ENCODE measurements around the gene DCANP1.

- TF ChIP-seq USF1 (IDR thresholded peaks at IDR 0.05; ENCODE audit: borderline replicate concordance, extremely low read length, insufficient read depth, low read depth, low read length) (no peak), EP300 (IDR thresholded peaks at IDR 0.05; ENCODE audit: borderline replicate concordance in 1 of 2, control insufficient read depth in 1 of 2, low read depth in 2 of 2, low read length in 2 of 2) (no peak), SMC3 (IDR thresholded peaks at IDR 0.05; ENCODE audit: borderline replicate concordance, low read length) (no peak), TCF7 (IDR thresholded peaks at IDR 0.05; ENCODE audit: borderline replicate concordance) (no peak), CTCF (IDR thresholded peaks at IDR 0.05 in 2 of 3, conservative IDR thresholded peaks at IDR 0.05 in 1 of 3; ENCODE audit: control insufficient read depth in 2 of 3, extremely low read depth in 1 of 3, insufficient read depth in 1 of 3, low read depth in 3 of 3, low read length in 3 of 3) (no peak), MXI1 (IDR thresholded peaks at IDR 0.05; ENCODE audit: low read depth, low read length) (no peak), REST (IDR thresholded peaks at IDR 0.05; ENCODE audit: low read depth, low read length) (no peak), POLR2A (IDR thresholded peaks at IDR 0.05; ENCODE audit: low read depth, low read length) (no peak), E4F1 (IDR thresholded peaks at IDR 0.05; ENCODE audit: borderline replicate concordance, partially characterized antibody) (no peak), CHD2 (IDR thresholded peaks at IDR 0.05; ENCODE audit: borderline replicate concordance, low read depth, low read length) (no peak), JUND (IDR thresholded peaks at IDR 0.05; ENCODE audit: low read depth, low read length) (no peak)
Measured at GRCh38 chr5:135405082-135405481, 42.1 kb downstream of the DCANP1 start.

Measured in GM12878 (cell line).